Inflammatory macrophage treated with lipopolysaccharide for 1 hour (primary cell): Measurements from ENCODE around the gene TPD52L2.

Experiments
- DNase-seq, 2 donors: peaks; one replicate each; pipeline ENCODE4 v3.0.0-alpha.2; 2020 to 2022

TPD52L2 gene

GRCh38 chr20:63935447-63935846 lies 70.4 kb downstream of the TPD52L2 start:
- no peak for DNase-seq

- DNase-seq, result no peak
These were observed 72.5 kb downstream of the TPD52L2 start for GRCh38 chr20:63937596-63937995.

- DNase-seq, result no peak
These were observed 74.2 kb downstream of the TPD52L2 start for GRCh38 chr20:63939061-63939935.

GRCh38 chr20:63940071-63940471 lies 75.0 kb downstream of the TPD52L2 start:
- no peak for DNase-seq

GRCh38 chr20:63940472-63941266 lies 75.6 kb downstream of the TPD52L2 start:
- no peak for DNase-seq
